Stimulated activated CD4-positive, alpha-beta T cell treated with anti-CD3 and anti-CD28 coated beads, Interleukin-15, amount 100 ng/mL, for 1 hour (primary cell): ENCODE measurements around the gene OLA1.

Experiments
- DNase-seq, 2 donors: peaks; one replicate each; pipeline ENCODE4 v3.0.0-alpha.2; 2020; ENCODE audit warnings: low read depth in 1 of 2, low spot score in 1 of 2

Gene OLA1

DNA sequence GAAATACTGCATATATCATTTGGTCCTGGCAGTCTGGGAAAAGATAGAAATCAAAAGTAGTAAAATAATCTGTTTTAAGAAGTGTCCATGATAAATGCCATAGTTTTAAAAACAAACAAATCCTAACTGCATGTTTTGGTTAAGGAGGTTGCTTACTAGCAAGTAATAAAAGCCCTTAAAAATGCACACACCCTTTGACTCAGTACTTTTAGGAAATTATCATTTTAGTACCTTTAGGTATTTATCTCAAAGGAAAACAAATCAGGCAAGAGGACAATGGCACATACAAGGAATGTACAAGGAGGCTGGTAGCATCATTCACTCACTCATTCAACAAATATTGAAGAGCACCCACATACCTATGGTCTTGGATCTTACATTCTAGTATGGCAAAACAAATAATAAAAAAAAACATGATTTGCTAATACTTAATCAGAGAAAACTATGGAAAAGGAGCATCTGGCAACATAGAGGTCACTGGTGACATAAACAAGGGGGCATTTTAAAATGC, 67.6 kb downstream of the OLA1 start:
- no peak for DNase-seq

DNA sequence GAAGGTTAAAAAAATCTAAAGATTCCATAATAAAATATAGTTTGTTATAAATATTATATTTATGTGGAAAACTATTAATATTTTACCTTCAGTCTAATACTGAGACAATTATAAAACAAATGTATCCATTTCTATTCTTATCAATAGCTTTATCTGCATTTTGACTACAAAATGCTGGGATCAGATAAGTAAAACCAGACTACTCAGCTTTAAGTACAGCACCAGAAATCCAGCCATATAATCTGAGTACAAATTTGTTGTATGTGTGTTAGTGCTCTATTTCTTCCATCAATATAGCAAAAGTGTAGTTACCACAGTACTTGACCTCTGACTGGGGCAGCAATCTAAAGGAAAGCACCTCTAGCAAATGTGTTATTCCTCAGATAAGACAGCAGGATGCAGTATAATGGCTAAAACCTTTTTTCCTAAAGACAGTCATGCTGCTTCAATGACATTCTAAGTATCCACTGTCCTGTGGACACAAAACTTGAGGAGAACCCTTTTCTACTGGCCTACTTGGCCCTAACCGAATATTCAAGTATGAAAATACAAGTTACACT, 68.1 kb downstream of the OLA1 start:
- DNase-seq: no peak

DNA sequence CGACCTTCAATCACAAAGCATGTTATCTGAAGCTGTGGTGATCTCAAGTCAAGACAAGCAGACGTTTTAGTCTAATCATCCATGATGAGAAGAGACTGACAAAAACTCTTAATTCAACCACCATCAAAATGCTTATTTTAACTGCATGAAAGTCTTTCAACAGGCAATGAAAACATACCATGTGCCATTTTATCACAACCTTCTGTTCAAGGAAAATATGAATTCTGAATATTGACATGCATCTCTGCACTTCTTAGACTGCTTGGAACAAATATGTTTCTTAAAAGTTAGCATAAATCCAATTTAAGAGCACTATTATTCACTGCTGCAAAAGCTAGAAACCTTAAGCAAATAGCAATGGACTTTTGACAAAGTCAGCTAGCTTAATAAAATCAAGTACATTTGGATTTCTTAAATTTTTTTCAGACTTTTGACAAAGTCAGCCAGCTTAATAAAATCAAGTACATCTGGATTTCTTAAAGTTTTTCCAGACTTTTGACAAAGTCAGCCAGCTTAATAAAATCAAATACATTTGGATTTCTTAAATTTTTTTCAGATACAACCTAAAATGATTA, 70.9 kb downstream of the OLA1 start:
- no peak for DNase-seq

DNA sequence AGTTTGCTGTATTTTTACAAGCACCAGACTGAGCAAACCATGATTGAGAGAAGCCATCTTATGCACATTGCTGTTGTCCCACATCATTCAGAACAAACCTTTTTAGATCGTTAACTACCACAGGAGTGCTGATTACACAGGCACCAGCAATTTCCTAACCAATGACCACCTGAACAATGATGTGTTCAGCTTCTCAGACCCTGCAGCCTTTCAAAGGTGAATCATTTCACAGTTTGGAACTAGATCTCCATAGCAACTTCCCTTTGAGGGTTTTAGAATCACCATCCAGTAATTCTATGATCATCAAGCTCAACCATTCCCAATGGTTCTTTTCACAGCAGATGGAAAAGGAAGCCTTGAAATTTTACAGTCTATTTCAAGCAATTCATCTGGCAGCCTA, 71.4 kb downstream of the OLA1 start:
- DNase-seq: no peak

DNA sequence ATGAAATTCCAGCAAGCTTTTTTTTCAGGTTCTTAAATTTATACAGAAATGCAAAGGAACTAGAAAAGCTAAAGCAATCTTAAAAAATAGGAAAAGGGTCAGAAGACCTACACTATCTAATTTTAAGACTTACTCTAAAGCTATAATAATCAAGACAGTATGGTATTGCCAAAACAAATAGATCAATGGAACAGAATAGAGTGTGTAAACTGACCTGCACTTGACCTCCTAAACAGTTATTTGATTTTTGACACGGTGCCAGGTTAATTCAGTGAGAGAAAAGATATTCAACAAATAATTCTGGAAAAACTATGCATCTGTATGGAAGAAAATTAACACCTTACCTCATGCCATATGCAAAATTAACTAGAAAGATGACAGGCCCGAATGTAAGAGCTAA, 73.6 kb downstream of the OLA1 start:
- DNase-seq: no peak

DNA sequence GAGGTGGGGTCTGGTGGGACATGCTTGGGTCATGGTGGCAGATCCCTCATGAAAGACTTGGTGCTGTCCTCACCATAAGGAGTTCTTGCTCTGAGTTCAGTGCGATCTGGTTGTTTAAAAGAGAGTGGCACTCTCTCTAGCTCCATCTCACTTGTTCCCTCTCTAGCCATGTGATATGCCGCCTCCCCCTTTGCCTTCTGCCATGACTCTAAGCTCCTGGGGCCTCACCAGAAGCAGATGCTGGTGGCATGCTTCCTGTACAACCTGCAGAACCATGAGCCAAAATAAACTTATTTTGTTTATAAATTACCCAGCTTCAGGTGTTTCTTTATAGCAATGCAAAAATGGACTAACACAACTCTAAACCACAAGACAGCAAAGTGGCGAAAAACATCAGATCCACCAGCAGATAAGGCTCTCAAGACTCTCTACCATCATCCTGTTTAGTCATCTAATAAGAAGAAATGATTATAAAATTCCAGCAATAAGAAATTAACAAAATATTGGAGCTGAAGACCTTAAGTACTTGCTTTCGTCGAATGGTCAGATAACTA, 75.5 kb downstream of the OLA1 start:
- no peak for DNase-seq

DNA sequence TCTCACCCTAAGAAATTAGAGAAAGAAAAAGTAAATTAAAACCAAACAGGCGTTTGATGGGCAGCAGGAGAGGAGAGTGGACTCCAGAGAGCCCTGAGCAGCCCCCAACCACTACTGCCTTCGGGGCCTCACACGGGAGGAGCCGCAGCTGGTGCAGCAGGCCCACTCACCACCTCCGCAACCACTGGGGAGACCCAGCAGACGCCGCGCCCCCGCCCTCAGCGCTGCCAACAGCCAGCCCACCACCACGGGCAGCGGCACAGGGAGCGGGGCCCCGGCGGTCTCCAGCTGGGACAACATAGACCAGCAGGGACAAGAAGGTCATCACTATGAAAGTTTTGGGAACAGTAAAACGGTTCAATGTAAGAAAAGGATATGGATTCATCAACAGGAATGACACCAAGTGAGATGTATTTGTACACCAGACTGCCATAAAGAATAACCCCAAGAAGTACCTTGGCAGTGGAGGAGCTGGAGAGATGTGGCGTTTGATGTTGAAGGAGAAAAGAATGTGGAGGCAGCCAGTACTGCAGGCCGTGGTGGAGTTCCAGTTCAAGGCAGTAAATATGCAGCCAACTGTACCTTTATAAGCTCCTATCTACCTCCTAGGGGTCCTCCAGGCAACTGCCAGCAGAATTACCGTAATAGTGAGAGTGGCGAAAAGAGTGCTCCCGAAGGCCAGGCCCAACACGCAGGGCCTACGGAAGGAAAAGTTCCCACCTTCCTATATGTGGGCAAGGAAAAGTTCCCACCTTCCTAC, 76.5 kb downstream of the OLA1 start:
- no peak for DNase-seq

DNA sequence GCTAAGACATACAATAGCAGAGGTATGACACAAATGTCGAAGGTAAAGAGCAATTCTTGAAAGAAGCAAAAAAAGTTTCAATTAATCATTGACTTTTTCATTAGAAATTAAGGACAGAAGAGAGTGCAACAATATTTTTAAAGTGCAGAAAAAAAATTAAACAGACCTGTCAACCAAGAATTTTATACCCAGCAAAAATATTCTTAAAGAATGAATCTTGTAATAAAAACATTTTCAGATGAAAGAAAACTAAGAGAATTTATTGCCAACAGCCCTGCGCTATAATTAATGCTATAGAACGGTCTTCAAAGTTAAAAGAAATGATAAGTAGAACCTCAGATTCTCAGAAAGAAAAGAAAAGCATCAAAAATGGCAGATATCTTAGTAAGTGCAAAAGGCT, 79.0 kb downstream of the OLA1 start:
- no peak for DNase-seq

DNA sequence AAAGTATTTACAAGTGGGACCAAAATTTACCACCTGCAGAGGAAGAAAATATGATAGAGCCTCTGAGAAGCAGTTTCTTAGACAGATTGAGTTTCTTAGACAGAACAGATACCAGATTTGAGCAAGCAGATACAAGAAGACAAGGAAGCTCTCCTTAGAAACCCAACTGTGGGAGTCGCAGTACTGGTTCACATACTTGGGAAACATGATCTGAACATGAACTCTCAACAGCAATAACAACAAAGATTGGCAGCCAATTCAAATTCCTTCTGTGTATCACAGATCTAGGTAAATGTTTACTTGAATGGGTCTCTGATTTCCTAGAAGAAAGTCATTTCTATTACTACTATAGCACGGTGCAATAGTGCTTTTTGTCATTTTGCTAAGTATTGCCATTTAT, 82.1 kb downstream of the OLA1 start:
- no peak for DNase-seq

DNA sequence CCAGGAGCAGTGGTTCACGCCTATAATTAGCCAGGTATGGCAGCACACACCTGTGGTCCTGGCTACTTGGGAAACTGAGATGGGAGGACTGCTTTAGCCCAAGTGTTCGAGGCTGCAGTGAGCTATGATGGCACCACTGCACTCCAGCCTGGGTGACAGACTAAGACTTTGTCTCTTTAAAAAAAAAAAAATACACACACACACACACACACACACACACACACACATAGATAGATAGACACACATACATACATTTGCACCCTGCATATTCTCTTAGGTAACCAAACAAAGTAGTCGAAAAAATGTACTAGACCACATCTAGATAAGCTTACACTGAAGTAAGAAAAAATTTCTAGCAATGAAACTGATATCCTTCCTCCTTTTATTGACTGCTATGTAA, 86.8 kb downstream of the OLA1 start:
- DNase-seq: no peak

DNA sequence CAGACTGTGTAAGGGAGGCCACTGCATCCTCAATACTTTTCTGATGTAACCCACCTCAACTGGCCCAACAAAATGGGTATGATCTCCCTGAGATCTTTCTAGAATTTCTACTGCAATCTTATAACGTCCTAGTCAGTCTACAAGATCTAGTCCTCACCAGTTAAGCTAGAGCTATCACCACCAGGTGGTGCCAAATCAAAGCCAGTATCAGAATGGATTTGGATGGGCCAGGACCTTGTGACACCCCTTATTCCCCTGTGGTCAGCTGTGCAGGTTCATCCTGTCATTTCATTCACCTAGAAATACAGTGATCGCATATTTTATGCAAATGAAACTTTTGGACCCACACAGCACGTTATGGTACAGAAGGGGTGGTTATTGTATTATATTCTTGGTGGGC, 90.3 kb downstream of the OLA1 start:
- no peak for DNase-seq

DNA sequence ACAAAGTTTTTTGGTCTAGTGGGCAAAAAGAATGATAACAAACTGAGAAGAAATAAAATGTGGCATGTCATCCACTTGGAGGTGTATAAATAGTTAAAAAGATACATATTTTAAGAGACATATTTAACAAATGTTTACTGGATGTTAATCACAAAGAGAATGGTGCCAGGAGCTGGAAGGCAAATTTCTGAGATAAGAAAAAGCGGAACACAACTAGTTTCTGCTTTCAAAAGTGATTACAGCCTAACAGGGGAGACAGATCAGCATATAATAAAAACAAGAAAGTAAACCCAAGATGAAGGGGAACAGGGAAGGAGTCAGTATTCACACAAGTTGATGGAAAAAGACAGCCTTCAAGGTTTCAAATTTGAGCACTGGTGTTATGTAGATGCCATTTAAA, 91.3 kb downstream of the OLA1 start:
- no peak for DNase-seq

DNA sequence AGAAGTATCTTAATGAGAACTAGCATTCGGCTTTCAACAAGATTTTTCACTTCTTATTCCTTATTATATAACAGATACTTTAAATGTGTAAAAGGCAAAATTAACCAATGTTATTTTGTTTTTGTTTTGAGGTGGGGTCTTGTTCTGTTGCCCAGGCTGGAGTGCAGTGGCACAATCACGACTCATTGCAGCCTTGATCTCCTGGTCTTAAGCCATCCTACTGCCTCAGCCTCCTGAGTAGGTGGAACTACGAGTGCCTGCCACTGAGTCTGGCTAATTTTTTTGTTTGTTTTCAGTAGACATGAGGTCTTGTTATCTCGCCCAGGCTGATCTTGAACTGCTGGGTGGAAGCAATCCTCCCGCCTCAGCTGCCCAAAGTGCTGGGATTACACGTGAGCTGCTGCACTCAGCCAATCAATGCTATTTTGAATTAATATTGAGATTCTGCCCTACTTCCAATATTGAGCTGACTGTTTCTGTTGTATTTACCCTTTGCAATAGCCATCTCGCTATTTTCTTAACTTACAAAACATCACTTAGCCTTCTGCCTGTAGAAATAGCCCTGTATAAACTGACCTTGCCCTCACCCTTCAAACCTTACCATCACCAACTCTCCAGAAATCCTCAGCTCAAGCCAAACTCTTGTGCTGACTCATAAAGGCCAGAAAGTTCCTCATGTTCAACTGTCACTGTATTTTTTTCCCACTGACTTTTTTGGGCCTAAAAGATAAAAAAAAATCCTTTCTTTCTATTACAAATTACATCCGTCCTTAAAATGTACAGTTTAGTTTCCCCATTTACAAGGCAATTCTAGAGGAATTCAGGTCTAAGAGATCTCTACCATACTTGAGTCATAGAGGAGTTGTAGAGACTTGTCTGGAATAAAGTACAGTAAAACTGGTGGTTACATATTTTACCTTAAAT, 94.3 kb downstream of the OLA1 start:
- no peak for DNase-seq

DNA sequence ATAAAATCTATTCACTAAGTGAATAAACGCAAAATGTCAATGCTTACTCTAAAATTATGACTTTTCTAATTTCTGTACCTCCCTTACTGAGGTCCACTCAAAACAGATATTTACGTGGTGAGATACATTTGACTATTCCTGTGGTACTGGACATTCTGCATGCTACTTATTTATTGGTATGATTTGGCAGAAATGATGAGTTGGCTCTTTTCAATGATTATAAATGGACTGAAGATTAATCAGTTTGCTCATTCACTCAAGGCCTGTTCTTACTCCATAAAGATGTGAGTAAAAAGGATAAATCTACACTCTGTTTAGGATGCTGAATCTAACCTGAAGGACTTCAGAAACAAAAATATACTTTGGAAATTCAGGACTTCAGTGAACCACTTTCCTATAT, 98.8 kb downstream of the OLA1 start:
- no peak for DNase-seq

DNA sequence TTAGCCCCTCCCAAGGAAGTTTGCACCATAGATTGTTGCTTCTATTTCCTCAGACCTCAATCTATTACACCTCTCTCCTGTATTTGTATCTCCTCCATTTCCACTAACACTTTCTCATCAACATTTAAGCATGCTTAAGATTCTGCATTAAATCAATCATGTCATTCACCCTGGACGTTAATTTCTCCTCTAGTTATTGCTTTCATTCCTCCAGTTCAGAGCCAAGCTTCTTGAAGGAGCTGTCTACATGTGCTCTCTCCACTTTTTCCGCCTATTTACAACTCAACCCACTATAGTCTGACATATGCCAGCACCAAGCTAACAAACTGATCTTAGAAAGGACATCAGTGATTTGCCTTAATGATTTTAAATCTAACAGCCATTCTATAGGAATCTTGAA, 99.5 kb downstream of the OLA1 start:
- no peak for DNase-seq

DNA sequence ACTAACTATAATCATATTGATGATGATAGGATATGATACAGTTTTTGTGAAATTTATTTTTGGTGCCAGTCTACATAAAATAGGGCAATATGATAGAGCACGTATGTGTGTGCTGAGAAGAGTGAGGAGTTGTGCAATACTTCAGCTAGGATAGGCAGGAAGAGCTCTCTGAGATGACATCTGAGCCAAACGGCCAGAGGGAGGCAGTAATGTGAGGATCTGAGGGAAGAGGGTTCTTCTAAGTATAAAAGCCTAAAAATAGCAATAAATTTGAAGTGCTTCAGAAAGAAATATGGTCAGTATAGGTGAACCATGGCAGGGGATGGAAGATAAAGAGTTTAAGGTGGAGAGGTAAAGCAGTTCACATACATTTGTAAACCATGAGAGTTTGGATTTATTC, 102.5 kb downstream of the OLA1 start:
- DNase-seq: no peak

DNA sequence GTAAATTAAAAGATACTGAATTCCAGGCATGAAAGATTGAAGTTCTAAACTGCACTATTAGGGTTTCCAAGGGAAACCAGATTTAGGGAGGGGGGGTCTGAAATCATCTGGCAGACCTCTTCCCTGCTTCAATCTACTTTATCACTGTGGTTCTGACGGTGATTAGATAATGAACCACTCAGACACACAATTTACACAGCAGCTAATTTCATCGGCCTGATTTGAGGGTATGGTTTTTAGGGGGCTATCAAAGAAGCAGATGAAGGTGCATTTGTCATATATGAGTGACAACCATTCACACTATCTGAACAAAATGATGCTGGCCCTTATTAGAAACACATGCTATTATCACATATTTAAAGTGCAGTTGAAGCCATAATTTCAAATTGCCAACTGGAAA, 106.0 kb downstream of the OLA1 start:
- DNase-seq: no peak

DNA sequence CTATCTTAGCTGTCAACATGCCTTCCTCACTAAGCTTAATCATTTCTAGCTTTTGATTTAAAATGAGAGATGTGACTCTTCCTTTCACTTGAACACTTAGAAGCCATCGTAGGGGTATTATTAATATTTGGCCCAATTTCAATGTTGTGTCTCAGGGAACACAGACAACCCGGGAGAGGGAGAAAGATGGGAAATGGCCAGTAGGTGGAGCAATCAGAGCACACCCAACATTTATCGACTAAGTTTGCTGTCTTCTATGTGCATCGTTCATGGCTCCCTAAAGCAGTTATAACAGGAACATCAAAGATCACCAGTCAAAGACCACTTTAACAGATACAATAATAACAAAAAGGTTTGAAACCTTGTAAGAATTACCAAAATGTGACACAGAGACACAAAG, 110.2 kb downstream of the OLA1 start:
- DNase-seq: no peak

DNA sequence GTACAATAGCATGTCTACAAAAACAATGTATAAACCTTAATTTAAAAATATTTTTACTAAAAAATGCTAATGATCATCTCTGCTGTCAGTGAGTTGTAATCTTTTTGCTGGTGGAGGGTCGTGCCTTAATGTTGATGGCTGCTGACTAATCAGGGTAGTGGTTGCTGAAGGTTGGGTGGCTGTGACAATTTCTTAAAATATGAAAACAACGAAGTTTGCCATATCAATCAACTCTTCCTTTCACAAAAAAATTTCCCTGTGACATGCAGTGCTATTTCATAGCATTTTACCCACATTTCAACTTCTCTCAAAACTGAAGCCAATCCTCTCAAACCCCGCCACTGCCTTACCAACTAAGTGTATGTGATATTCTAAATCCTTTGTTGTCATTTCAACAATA, 112.4 kb downstream of the OLA1 start:
- DNase-seq: no peak

DNA sequence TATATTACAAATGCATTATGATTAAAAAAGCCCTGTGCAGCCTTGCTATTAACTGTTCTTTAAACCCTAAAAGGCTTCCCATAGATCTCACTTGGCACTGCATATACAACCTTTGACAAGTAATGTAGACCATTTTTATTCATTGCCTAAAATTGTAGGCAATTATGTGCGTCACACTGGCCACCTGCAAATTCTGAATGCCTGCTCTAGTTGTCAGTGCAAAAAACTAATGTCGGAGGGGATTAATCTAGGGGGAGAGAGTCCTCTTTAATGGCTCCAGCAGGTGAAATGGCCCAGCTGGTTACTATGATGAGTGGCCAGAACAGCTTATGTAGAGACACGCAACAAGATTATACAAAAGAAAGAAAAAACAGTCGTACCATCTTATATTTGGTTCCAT, 123.2 kb downstream of the OLA1 start:
- no peak for DNase-seq

DNA sequence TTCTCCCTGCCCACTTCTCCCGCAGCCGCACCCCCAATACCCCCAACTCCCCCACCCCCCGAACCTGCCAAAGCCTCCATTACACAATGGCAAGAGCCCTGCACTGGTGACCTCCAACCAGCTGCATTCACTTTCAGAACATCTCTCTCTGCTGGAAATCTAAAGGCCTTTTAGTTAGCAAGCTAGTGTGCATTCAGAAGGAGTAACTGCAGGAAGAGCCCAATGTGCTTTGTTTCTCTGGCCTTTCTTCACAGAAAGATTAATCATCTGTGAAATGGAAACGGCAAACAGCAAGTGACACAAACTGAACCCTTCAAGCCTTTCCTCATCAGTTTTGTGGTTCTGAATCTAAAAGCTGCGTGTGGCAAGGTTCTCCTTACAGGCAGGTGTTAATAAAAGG, 124.2 kb downstream of the OLA1 start:
- DNase-seq: no peak
